Left kidney (tissue), 2 donors: ENCODE data around the gene PHF21B. TPM values are rescaled to one million over a fixed set of nuclear protein-coding genes. Genes with fewer than 3 reads are reported as not detected.
"Not testable (repeated sequence)": the region's sequence is repeated elsewhere in the genome, so short reads cannot be mapped to it uniquely, and the experiment has no call there.

Experiments used
- DNase-seq: peaks from one replicate; pipeline ENCODE4 v3.0.0-alpha.2; 2013
- polyA plus RNA-seq: library from polyadenylated mRNA; unstranded; fragments of 120-200 nt; gene quantifications from one replicate; pipeline ENCODE4 v1.2.1, GENCODE V29; 2013; ENCODE audit not compliant: insufficient read length

The PHF21B gene
- polyA plus RNA-seq, 1 donor = 6.6 TPM

GRCh38 chr22:44917372-44918165, 92.2 kb downstream of the PHF21B start:
- DNase-seq = no peak

GRCh38 chr22:44916281-44917231, 93.2 kb downstream of the PHF21B start:
- DNase-seq = no peak

- no peak for DNase-seq
Measured at GRCh38 chr22:44915441-44915840, 94.4 kb downstream of the PHF21B start.

GRCh38 chr22:44914026-44914721, 95.6 kb downstream of the PHF21B start:
- DNase-seq = no peak

GRCh38 chr22:44913198-44913983, 96.4 kb downstream of the PHF21B start:
- DNase-seq = no peak

GRCh38 chr22:44909241-44909640, 100.6 kb downstream of the PHF21B start:
- DNase-seq = no peak

- DNase-seq = no peak
Measured at GRCh38 chr22:44907765-44908737, 101.8 kb downstream of the PHF21B start.

- no peak for DNase-seq
Measured at GRCh38 chr22:44906999-44907644, 102.7 kb downstream of the PHF21B start.

GRCh38 chr22:44906248-44906936, 103.4 kb downstream of the PHF21B start:
- no peak for DNase-seq

- DNase-seq = not testable (repeated sequence)
Measured at GRCh38 chr22:44904492-44905152, 105.2 kb downstream of the PHF21B start.

- DNase-seq = not testable (repeated sequence)
Measured at GRCh38 chr22:44903164-44903563, 106.6 kb downstream of the PHF21B start.

GRCh38 chr22:44901301-44901700, 108.5 kb downstream of the PHF21B start:
- no peak for DNase-seq

- no peak for DNase-seq
Measured at GRCh38 chr22:44898236-44898635, 111.6 kb downstream of the PHF21B start.

- no peak for DNase-seq
Measured at GRCh38 chr22:44895296-44896055, 114.3 kb downstream of the PHF21B start.

GRCh38 chr22:44894782-44895181, 115.0 kb downstream of the PHF21B start:
- DNase-seq = no peak

GRCh38 chr22:44894321-44894720, 115.5 kb downstream of the PHF21B start:
- no peak for DNase-seq

GRCh38 chr22:44893731-44894080, 116.1 kb downstream of the PHF21B start:
- DNase-seq = no peak
